ENCODE results near the gene ANKRD52. TPM values are rescaled to one million over a fixed set of nuclear protein-coding genes. Genes with fewer than 3 reads are reported as not detected.
A peak's percentile ranks its signal among the peaks of the same experiment; 100 is the strongest.

ANKRD52 gene
- total RNA-seq: 10 to 100 TPM; 45.3 to 49.4 TPM

DNA sequence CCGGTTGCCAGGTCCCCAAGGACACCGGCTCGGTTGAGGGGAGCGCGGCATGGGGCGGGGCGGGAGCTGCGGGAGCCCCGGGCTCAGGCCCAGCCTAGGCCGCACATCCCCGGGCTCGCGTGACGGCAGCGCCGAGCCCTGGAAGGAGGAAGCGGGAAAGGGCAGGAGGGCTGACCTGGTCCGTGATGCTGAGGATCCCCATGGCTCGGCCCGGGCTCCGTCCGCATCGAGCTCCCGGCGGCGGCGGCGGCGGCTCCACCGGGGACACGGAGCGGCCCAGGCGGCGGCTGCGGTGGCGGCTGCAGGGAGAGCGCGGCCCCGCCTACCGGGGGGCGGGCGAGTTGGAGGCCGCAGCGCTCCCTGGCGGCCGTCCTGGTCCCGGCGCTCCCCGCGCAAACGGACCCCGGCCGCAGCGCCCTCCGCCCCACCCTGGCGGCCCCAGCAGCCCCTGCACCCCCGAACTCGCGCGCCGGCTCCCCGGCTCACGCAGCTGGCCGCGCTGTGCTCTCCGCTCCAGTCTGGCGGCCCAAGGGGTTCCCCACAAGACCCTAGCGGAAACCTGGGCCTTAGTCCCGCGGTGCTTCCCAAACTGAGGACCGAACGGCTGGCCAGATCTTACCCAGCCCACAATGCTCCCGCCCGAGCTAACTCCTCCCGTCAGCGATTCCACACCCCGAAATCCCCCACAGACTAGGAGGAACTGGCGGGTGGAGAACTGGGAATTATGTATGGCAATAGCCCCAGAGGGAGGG lies at the start of gene ANKRD52:
Gene ANKRD52 (minus strand): TSS at position 317 of the 752 bp plus-strand sequence. CDS start 115 bp downstream, at position 202.
- H3K4me3 Mint-ChIP-seq: peak within 1 kb of the TSS; percentile 88
- H3K27ac Mint-ChIP-seq: peak within 1 kb of the TSS; percentile 79
- H3K27me3 Mint-ChIP-seq: no peaks in the 10 kb centered on the region
- H3K4me1 Mint-ChIP-seq: peaks cover 19% of the 10 kb centered on the region
- H3K9me3 Mint-ChIP-seq: no peaks in the 10 kb centered on the region
- POLR2A ChIA-PET: interaction anchor here (0.6 to 2.3 kb wide), 8 partner anchors 9 to 210 kb away, joined by 3 to 16 read pairs (median 4); partner anchors contain the start of genes COQ10A, RNF41, SMARCC2 and ZC3H10
- DNase-seq (peak; percentile 94), ATAC-seq (ENCODE audit: low read depth) (peak; percentile 92)
- H3K36me3 Mint-ChIP-seq: peaks cover 7% of the 10 kb centered on the region

DNA sequence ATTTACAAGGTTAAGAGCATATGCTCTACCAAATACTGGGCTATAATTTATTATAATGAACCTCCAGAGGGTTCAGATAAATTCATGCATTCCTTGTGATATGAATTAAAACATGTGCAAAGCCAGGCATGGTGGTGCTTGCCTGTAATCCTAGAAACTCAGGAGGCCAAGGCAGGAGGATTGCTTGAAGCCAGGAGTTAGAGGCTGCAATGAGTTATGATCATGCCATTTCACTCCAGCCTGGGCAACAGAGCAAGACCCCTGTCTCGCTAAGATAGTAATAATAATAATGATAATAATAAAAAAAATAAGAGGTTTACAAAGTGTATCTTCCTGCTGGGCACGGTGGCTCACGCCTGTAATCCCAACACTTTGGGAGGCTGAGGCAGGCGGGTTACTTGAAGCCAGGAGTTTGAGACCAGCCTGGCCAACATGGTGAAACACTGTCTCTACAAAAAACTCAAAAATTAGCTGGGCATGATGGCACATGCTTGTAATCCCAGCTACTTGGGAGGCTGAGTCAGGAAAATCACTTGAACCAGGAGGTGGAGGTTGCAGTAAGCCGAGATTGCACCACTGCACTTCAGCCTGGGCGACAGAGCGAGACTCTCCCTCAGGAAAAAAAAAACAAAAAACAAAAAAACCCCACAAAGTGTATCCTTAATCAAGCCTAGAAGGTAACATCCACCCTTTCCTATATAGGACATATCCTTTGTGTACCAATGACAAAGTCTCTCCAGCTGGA lies 49.2 kb upstream of the ANKRD52 start:
- Mint-ChIP-seq H3K4me3 (no peak overlapping the region), H3K27me3 (no peaks in the 10 kb centered on the region), H3K4me1 (no peaks in the 10 kb centered on the region), H3K27ac (no peak overlapping the region), H3K9me3 (no peaks in the 10 kb centered on the region), H3K36me3 (peaks cover 8% of the 10 kb centered on the region)
- POLR2A ChIA-PET: interaction anchor here (0.6 to 1.7 kb wide), 2 partner anchors 9 to 243 kb away, joined by 3 to 4 read pairs; no protein-coding TSS in a partner anchor
- DNase-seq (no peak), ATAC-seq (ENCODE audit: low read depth) (no peak)

GRCh38 chr12:56304872-56305590 lies 46.8 kb upstream of the ANKRD52 start:
- ATAC-seq (ENCODE audit: low read depth) (no peak), DNase-seq (no peak)
- H3K4me1 Mint-ChIP-seq: peaks cover 12% of the 10 kb centered on the region
- H3K9me3 Mint-ChIP-seq: no peaks in the 10 kb centered on the region
- peak overlapping the region; percentile 25 for H3K27ac Mint-ChIP-seq
- H3K27me3 Mint-ChIP-seq: no peaks in the 10 kb centered on the region
- peaks cover 8% of the 10 kb centered on the region for H3K36me3 Mint-ChIP-seq
- POLR2A ChIA-PET: interaction anchor here (2.8 kb wide), 1 partner anchor 11 kb away, joined by 13 read pairs; the partner anchor contains the start of gene CNPY2
- H3K4me3 Mint-ChIP-seq: no peak overlapping the region

DNA sequence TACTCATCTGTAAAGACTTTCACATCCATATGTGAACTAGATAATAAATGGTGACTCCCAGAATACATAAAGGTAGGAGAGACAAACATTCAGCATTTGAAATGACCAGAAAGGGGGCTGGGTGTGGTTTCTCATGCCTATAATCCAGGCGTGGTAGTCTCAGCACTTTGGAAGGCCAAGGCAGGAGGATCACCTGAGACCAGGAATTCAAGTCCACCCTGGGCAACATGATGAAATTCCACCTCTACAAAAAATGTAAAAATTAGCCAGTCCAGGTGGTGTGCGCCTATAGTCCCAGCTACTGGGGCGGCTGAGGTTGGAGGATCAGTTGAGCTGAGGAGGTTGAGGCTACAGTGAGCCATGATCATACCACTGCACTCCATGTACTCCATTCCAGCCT lies 46.1 kb upstream of the ANKRD52 start:
- Mint-ChIP-seq H3K9me3 (no peaks in the 10 kb centered on the region), H3K27ac (no peak overlapping the region), H3K36me3 (peaks cover 3% of the 10 kb centered on the region), H3K4me3 (no peak overlapping the region), H3K27me3 (no peaks in the 10 kb centered on the region), H3K4me1 (peaks cover 12% of the 10 kb centered on the region)
- POLR2A ChIA-PET: interaction anchor here (2.8 kb wide), 1 partner anchor 12 kb away, joined by 13 read pairs; the partner anchor contains the start of gene CNPY2
- ATAC-seq (ENCODE audit: low read depth) (no peak), DNase-seq (no peak)

- peaks cover 21% of the 10 kb centered on the region for H3K36me3 Mint-ChIP-seq
- H3K27ac Mint-ChIP-seq: peak overlapping the region; percentile 92
- H3K27me3 Mint-ChIP-seq: no peaks in the 10 kb centered on the region
- POLR2A ChIA-PET: interaction anchor here (0.6 to 3.5 kb wide), 5 partner anchors 10 to 111 kb away, joined by 3 to 16 read pairs (median 6); partner anchors contain the start of gene COQ10A
- H3K9me3 Mint-ChIP-seq: no peaks in the 10 kb centered on the region
- peaks cover 35% of the 10 kb centered on the region for H3K4me1 Mint-ChIP-seq
- ATAC-seq (ENCODE audit: low read depth) (no peak), DNase-seq (no peak)
- H3K4me3 Mint-ChIP-seq: peak overlapping the region; percentile 96
Measured at GRCh38 chr12:56300644-56301464, 42.7 kb upstream of the ANKRD52 start.

- peak within 1 kb of the TSS; percentile 96 for H3K4me3 Mint-ChIP-seq
- POLR2A ChIA-PET: interaction anchor here (0.6 to 3.5 kb wide), 9 partner anchors 10 to 110 kb away, joined by 3 to 16 read pairs (median 6); partner anchors contain the start of genes CNPY2, COQ10A, PAN2 and STAT2
- ATAC-seq (ENCODE audit: low read depth): peak; percentile 96
- no peaks in the 10 kb centered on the region for H3K9me3 Mint-ChIP-seq
- peaks cover 19% of the 10 kb centered on the region for H3K36me3 Mint-ChIP-seq
- no peaks in the 10 kb centered on the region for H3K27me3 Mint-ChIP-seq
- peak; percentile 98 for DNase-seq
- H3K4me1 Mint-ChIP-seq: peaks cover 35% of the 10 kb centered on the region
- peak within 1 kb of the TSS; percentile 92 for H3K27ac Mint-ChIP-seq
Measured at GRCh38 chr12:56299853-56300643, 41.9 kb upstream of the ANKRD52 start, which contains the start of gene CS. Gene CS (minus strand): TSS chr12:56300330. CDS start chr12:56300201, 129 bp downstream.

DNA sequence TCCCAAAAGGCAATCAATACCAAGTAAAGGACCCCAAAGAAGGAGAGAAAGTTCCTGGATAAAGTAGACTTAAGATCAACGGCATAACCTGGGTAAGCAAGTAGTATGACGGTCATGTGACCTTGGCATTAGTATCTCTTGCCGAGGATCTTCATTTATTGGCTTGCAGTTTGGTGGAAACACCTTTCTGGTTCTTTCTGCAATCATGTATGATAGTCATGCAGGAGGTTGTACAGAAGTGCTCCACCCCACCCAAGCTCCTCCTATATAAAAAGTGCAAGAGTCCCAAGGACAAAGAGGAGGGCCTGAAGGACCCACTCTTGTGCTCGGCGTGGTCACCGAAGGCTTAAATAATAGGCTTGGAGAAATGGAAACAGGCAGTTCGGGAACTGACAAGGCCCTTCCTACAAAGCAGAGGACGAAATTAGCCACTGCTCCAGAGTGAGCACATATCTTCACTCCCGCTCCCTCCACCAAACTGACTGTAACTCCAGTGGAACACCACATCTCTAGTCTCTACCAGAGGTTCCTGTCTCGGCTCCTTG lies 41.2 kb upstream of the ANKRD52 start:
- peak overlapping the region; percentile 96 for H3K4me3 Mint-ChIP-seq
- H3K9me3 Mint-ChIP-seq: no peaks in the 10 kb centered on the region
- no peaks in the 10 kb centered on the region for H3K27me3 Mint-ChIP-seq
- peaks cover 37% of the 10 kb centered on the region for H3K4me1 Mint-ChIP-seq
- H3K27ac Mint-ChIP-seq: peak overlapping the region; percentile 92
- peaks cover 18% of the 10 kb centered on the region for H3K36me3 Mint-ChIP-seq
- ATAC-seq (ENCODE audit: low read depth) (peak; percentile 8), DNase-seq (no peak)
- POLR2A ChIA-PET: interaction anchor here (1.0 to 3.5 kb wide), 8 partner anchors 9 to 196 kb away, joined by 3 to 16 read pairs (median 7); partner anchors contain the start of genes CNPY2, COQ10A, PA2G4 and PAN2

DNA sequence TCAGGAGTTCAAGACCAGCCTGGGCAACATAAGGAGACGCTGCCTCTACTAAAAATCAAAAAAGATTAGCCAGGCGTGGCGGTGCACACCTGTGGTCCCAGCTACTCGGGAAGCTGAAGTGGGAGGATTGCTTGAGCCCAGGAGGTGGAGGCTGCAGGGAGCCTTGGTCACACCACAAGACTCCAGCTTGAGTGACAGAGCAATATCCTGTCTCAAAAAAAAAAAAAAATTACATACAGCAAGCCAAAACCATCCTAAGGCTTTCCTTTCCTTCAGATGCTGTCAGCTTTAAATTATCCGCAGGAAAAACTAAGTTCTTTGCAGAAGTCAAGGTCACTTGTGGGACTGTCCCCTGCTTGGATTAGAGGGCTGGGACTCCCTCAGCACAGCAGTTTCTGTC lies 40.6 kb upstream of the ANKRD52 start:
- H3K27ac Mint-ChIP-seq: peak overlapping the region; percentile 92
- DNase-seq (no peak), ATAC-seq (ENCODE audit: low read depth) (no peak)
- POLR2A ChIA-PET: interaction anchor here (0.6 to 3.5 kb wide), 11 partner anchors 8 to 341 kb away, joined by 3 to 16 read pairs (median 4); partner anchors contain the start of genes CNPY2, COQ10A, PA2G4 and PAN2
- H3K27me3 Mint-ChIP-seq: no peaks in the 10 kb centered on the region
- H3K4me1 Mint-ChIP-seq: peaks cover 37% of the 10 kb centered on the region
- H3K4me3 Mint-ChIP-seq: peak overlapping the region; percentile 96
- peaks cover 20% of the 10 kb centered on the region for H3K36me3 Mint-ChIP-seq
- H3K9me3 Mint-ChIP-seq: no peaks in the 10 kb centered on the region

- DNase-seq (no peak), ATAC-seq (ENCODE audit: low read depth) (no peak)
- peak overlapping the region; percentile 40 for H3K4me3 Mint-ChIP-seq
- POLR2A ChIA-PET: no interaction called here
- H3K27ac Mint-ChIP-seq: peak overlapping the region; percentile 30
- no peaks in the 10 kb centered on the region for H3K9me3 Mint-ChIP-seq
- no peaks in the 10 kb centered on the region for H3K27me3 Mint-ChIP-seq
- H3K4me1 Mint-ChIP-seq: peaks cover 41% of the 10 kb centered on the region
- H3K36me3 Mint-ChIP-seq: peaks cover 22% of the 10 kb centered on the region
Measured at GRCh38 chr12:56297400-56297799, 39.2 kb upstream of the ANKRD52 start.

GRCh38 chr12:56296295-56296694 lies 38.1 kb upstream of the ANKRD52 start:
- Mint-ChIP-seq H3K27ac (peak overlapping the region; percentile 54), H3K27me3 (no peaks in the 10 kb centered on the region), H3K9me3 (no peaks in the 10 kb centered on the region), H3K4me3 (no peak overlapping the region), H3K4me1 (peaks cover 43% of the 10 kb centered on the region), H3K36me3 (peaks cover 22% of the 10 kb centered on the region)
- POLR2A ChIA-PET: no interaction called here
- ATAC-seq (ENCODE audit: low read depth) (no peak), DNase-seq (no peak)

DNA sequence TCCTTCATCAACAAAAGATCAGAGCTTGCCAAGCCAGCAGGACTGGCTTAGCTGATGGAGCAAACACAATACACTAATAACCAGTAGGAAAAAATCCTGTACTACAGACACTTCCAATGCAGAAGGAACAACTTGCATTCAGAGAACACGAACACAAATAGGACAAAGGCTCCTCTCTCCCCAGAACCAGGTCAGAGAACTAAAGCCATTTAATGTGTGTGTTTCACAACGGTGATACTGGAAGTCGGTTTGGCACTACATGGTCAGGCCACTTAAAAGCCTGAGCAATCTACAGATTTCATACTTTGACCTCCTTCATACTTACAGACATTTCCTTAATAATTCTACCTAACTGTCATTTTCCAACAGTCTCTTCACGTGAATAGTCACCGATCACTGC lies 35.6 kb upstream of the ANKRD52 start:
- H3K9me3 Mint-ChIP-seq: no peaks in the 10 kb centered on the region
- ATAC-seq (ENCODE audit: low read depth): no peak
- H3K4me3 Mint-ChIP-seq: no peak overlapping the region
- no peak overlapping the region for H3K27ac Mint-ChIP-seq
- H3K4me1 Mint-ChIP-seq: peaks cover 40% of the 10 kb centered on the region
- DNase-seq: no peak
- peaks cover 27% of the 10 kb centered on the region for H3K36me3 Mint-ChIP-seq
- POLR2A ChIA-PET: no interaction called here
- H3K27me3 Mint-ChIP-seq: no peaks in the 10 kb centered on the region

Measured in activated naive CD8-positive, alpha-beta T cell treated with anti-CD3 and anti-CD28 coated beads, Interleukin-2, amount 10 ng/mL, durations not matched to agents 7 days and 5 days (primary cell).